Effector memory CD4-positive, alpha-beta T cell (primary cell): ENCODE results near the gene NFATC2.

Experiments
- DNase-seq, 3 donors: peaks; one replicate each; pipeline ENCODE4 v3.0.0-alpha.2; 2020
- H3K27ac ChIP-seq: 2 replicates; pipeline ENCODE4 v1.7.0; 2013; ENCODE audit warnings: mild to moderate bottlenecking, low read length, moderate library complexity; ENCODE audit not compliant: insufficient read depth, poor library complexity, severe bottlenecking
- H3K27me3 ChIP-seq: replicated peaks from 2 replicates; pipeline ENCODE4 v1.7.0; 2013; ENCODE audit warnings: mild to moderate bottlenecking, low read length; ENCODE audit not compliant: insufficient read depth, control insufficient read depth, poor library complexity, severe bottlenecking
- H3K36me3 ChIP-seq: 2 replicates; pipeline ENCODE4 v1.7.0; 2013; ENCODE audit warnings: mild to moderate bottlenecking, low read length, moderate library complexity; ENCODE audit not compliant: control insufficient read depth, insufficient read depth
- H3K4me1 ChIP-seq: 2 replicates; pipeline ENCODE4 v1.7.0; 2013; ENCODE audit warnings: low read length, mild to moderate bottlenecking; ENCODE audit not compliant: control insufficient read depth, insufficient read depth, poor library complexity, severe bottlenecking
- H3K4me3 ChIP-seq: 2 replicates; pipeline ENCODE4 v1.7.0; 2013; ENCODE audit warnings: low read length, low read depth, mild to moderate bottlenecking; ENCODE audit not compliant: insufficient read depth, poor library complexity, severe bottlenecking
- H3K9me3 ChIP-seq: 2 replicates; pipeline ENCODE4 v1.7.0; 2013; ENCODE audit warnings: mild to moderate bottlenecking, low read length, moderate library complexity; ENCODE audit not compliant: control insufficient read depth

NFATC2 gene

GRCh38 chr20:51517839-51518238 is 24.7 kb downstream of the NFATC2 start:
- Histone ChIP-seq H3K4me1 (peaks cover 26% of the 10 kb centered on the region), H3K4me3 (no peak overlapping the region), H3K9me3 (no peaks in the 10 kb centered on the region), H3K36me3 (peaks cover 26% of the 10 kb centered on the region), H3K27me3 (no peaks in the 10 kb centered on the region), H3K27ac (no peak overlapping the region)
- no peak for DNase-seq

- Histone ChIP-seq H3K9me3 (no peaks in the 10 kb centered on the region), H3K4me3 (no peak overlapping the region), H3K27me3 (no peaks in the 10 kb centered on the region), H3K27ac (no peak overlapping the region), H3K4me1 (peaks cover 36% of the 10 kb centered on the region), H3K36me3 (peaks cover 18% of the 10 kb centered on the region)
- no peak for DNase-seq
Measured at GRCh38 chr20:51516855-51517254, 25.7 kb downstream of the NFATC2 start.

- DNase-seq = no peak
- Histone ChIP-seq H3K4me1 (peaks cover 38% of the 10 kb centered on the region), H3K4me3 (no peak overlapping the region), H3K27ac (no peak overlapping the region), H3K9me3 (no peaks in the 10 kb centered on the region), H3K27me3 (no peaks in the 10 kb centered on the region), H3K36me3 (peaks cover 16% of the 10 kb centered on the region)
Measured at GRCh38 chr20:51514836-51515235, 27.7 kb downstream of the NFATC2 start.

- no peaks in the 10 kb centered on the region for H3K27me3 ChIP-seq
- H3K4me1 ChIP-seq = peaks cover 38% of the 10 kb centered on the region
- H3K4me3 ChIP-seq = no peak overlapping the region
- no peak for DNase-seq
- peak overlapping the region; percentile 3 for H3K27ac ChIP-seq
- H3K36me3 ChIP-seq = peaks cover 19% of the 10 kb centered on the region
- H3K9me3 ChIP-seq = no peaks in the 10 kb centered on the region
Measured at GRCh38 chr20:51514249-51514648, 28.3 kb downstream of the NFATC2 start.

- no peak for DNase-seq
- peaks cover 21% of the 10 kb centered on the region for H3K36me3 ChIP-seq
- no peak overlapping the region for H3K4me3 ChIP-seq
- no peaks in the 10 kb centered on the region for H3K9me3 ChIP-seq
- no peaks in the 10 kb centered on the region for H3K27me3 ChIP-seq
- H3K27ac ChIP-seq = no peak overlapping the region
- peaks cover 38% of the 10 kb centered on the region for H3K4me1 ChIP-seq
Measured at GRCh38 chr20:51513545-51513944, 29.0 kb downstream of the NFATC2 start.

GRCh38 chr20:51512645-51513044 is 29.9 kb downstream of the NFATC2 start:
- peak overlapping the region; percentile 48 for H3K27ac ChIP-seq

GRCh38 chr20:51511861-51512619 is 30.5 kb downstream of the NFATC2 start:
- Histone ChIP-seq H3K36me3 (peaks cover 26% of the 10 kb centered on the region), H3K27ac (peak overlapping the region; percentile 48), H3K4me3 (no peak overlapping the region), H3K4me1 (peaks cover 38% of the 10 kb centered on the region), H3K27me3 (no peaks in the 10 kb centered on the region), H3K9me3 (no peaks in the 10 kb centered on the region)
- no peak for DNase-seq

More at GRCh38 chr20:51512645-51513044, 29.9 kb downstream of the NFATC2 start:
- no peak overlapping the region for H3K4me3 ChIP-seq
- no peaks in the 10 kb centered on the region for H3K27me3 ChIP-seq
- H3K9me3 ChIP-seq = no peaks in the 10 kb centered on the region
- peaks cover 21% of the 10 kb centered on the region for H3K36me3 ChIP-seq
- no peak for DNase-seq
- peaks cover 38% of the 10 kb centered on the region for H3K4me1 ChIP-seq

- H3K27me3 ChIP-seq = no peaks in the 10 kb centered on the region
- peaks cover 33% of the 10 kb centered on the region for H3K36me3 ChIP-seq
- no peak overlapping the region for H3K27ac ChIP-seq
- no peak for DNase-seq
- H3K9me3 ChIP-seq = no peaks in the 10 kb centered on the region
- no peak overlapping the region for H3K4me3 ChIP-seq
- peaks cover 38% of the 10 kb centered on the region for H3K4me1 ChIP-seq
Measured at GRCh38 chr20:51510936-51511605, 31.4 kb downstream of the NFATC2 start.

- Histone ChIP-seq H3K27me3 (no peaks in the 10 kb centered on the region), H3K4me3 (no peak overlapping the region), H3K4me1 (peaks cover 35% of the 10 kb centered on the region), H3K9me3 (no peaks in the 10 kb centered on the region), H3K36me3 (peaks cover 34% of the 10 kb centered on the region), H3K27ac (no peak overlapping the region)
- no peak for DNase-seq
Measured at GRCh38 chr20:51510169-51510568, 32.4 kb downstream of the NFATC2 start.

GRCh38 chr20:51509208-51509607 is 33.3 kb downstream of the NFATC2 start:
- no peaks in the 10 kb centered on the region for H3K9me3 ChIP-seq
- peaks cover 25% of the 10 kb centered on the region for H3K4me1 ChIP-seq
- H3K4me3 ChIP-seq = no peak overlapping the region
- peaks cover 38% of the 10 kb centered on the region for H3K36me3 ChIP-seq
- no peaks in the 10 kb centered on the region for H3K27me3 ChIP-seq
- DNase-seq = no peak
- H3K27ac ChIP-seq = no peak overlapping the region
